GM13977 (cell line): ENCODE measurements around the gene RAC3.

Experiments
- DNase-seq: peaks from one replicate; pipeline ENCODE4 v3.0.0; 2012; ENCODE audit warnings: low spot score
- in situ Hi-C: fragments of 300-500 bp; cut with MboI; formaldehyde crosslinking; loops from one replicate; pipeline ENCODE4 v1.12.0; 2022; ENCODE audit warnings: low sequenced_read_pairs, low pct_unique_long_range_greater_than_20kb, mixed read lengths, inconsistent platforms; ENCODE audit not compliant: unreplicated experiment
- TF ChIP-seq, protein P1 (sequence below): IDR thresholded peaks from 2 replicates; pipeline ENCODE4 v1.5.1; 2012; ENCODE audit warnings: mild to moderate bottlenecking, control low read depth; ENCODE audit not compliant: insufficient read depth; ENCODE audit errors: extremely low read depth, missing control alignments

RAC3 gene

DNA sequence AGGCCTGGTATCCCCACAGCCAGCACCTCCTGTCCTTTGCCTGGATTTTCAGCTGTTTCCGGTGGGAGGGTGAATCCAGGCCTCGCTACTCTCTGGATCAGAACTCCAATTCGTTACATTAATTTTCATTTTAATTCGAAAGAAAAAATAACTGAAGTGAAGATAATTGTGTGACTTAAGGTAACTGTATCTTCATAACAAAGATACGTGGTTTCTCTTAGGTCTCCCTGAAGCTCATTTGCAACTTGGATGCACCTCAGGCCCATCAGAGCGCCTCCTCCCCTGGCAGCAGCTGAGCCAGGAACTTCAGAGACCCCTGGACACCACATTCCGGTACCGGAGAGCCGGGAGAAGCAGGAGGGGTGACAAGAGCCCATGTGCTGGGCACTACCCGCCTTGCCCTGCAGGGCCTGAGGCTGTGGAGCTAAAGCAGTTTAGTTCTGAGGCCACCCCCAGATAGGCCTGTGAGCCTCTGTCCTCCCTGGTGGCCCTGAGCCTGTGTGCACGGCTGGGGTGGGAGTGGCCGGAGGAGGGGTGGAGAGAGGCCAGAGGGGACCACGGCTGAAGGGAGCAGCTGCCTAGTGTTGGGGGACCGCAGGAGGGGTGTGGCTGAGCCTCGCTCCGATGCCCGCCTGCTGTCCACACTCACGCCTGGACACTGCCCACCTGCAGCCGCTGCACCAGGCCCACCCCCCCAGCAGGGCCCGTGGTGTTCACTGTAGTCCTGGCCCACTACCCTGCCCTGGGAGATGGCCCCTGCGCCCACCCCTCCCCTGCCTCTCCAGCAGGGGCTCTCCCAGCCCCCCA is 45.5 kb downstream of the RAC3 start:
- in situ Hi-C loops: no loop called here
- DNase-seq: no peak
- TF ChIP-seq, protein P1, sequence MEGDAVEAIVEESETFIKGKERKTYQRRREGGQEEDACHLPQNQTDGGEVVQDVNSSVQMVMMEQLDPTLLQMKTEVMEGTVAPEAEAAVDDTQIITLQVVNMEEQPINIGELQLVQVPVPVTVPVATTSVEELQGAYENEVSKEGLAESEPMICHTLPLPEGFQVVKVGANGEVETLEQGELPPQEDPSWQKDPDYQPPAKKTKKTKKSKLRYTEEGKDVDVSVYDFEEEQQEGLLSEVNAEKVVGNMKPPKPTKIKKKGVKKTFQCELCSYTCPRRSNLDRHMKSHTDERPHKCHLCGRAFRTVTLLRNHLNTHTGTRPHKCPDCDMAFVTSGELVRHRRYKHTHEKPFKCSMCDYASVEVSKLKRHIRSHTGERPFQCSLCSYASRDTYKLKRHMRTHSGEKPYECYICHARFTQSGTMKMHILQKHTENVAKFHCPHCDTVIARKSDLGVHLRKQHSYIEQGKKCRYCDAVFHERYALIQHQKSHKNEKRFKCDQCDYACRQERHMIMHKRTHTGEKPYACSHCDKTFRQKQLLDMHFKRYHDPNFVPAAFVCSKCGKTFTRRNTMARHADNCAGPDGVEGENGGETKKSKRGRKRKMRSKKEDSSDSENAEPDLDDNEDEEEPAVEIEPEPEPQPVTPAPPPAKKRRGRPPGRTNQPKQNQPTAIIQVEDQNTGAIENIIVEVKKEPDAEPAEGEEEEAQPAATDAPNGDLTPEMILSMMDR: no peak

DNA sequence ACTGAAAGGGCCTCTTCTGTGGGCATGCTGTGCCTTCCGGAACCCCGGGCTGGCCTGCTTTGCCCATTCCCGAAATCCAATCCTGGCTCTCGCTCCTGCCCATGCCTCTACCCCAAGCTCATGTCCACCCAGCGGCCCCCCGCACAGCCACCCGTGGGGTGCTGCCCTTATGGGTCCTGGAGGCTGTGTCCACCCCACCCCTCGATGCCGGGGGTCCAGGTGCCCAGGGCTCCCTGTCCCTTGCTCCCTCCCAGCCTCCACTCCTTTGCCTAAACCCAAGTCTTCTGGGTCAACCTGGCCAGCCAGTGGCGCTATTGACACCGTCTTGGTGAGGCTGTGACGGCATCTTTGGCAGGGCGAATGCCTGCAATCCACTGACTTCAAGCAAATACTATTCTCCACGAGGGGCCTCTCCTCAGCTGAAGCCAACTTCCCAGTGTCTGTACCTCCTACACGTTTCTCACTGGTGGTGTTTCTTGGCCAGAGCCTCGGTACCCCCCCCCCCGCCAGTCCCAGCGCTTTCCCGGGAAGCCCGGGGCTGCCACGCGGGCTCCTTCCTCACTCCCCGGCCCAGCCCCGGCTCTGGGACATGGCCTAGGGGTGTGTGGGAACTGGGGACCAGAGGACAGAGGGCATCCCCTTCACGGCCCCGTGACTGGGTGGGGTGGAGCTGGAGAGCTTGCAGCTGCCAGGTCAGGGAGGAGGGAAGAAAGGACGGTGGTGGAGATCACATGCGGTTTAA is 46.3 kb downstream of the RAC3 start:
- no peak for DNase-seq
- in situ Hi-C loops: no loop called here
- TF ChIP-seq, protein P1: no peak

DNA sequence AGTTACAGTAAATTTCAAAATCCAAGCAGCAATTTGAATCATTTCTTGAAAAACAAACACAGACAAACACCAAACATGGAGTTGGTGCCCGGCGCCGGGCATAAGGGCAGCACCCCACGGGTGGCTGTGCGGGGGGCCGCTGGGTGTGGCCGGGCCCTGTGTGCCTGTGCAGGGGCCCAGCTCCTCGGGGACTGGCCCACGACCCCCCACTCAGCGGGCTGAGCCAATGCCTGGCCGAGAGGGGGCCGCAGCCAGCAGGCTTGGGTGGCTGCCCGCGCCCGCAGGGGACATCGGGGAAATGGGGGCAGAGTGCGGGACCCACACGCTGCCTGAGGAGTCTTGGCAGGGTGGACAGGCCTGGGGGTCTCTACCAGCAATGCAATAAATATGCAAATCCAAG is 47.0 kb downstream of the RAC3 start:
- no peak for DNase-seq
- TF ChIP-seq, protein P1: no peak
- in situ Hi-C loops: no loop called here

GRCh38 chr17:82079001-82079677 is 47.7 kb downstream of the RAC3 start:
- TF ChIP-seq, protein P1: no peak
- no peak for DNase-seq
- in situ Hi-C loops: no loop called here

DNA sequence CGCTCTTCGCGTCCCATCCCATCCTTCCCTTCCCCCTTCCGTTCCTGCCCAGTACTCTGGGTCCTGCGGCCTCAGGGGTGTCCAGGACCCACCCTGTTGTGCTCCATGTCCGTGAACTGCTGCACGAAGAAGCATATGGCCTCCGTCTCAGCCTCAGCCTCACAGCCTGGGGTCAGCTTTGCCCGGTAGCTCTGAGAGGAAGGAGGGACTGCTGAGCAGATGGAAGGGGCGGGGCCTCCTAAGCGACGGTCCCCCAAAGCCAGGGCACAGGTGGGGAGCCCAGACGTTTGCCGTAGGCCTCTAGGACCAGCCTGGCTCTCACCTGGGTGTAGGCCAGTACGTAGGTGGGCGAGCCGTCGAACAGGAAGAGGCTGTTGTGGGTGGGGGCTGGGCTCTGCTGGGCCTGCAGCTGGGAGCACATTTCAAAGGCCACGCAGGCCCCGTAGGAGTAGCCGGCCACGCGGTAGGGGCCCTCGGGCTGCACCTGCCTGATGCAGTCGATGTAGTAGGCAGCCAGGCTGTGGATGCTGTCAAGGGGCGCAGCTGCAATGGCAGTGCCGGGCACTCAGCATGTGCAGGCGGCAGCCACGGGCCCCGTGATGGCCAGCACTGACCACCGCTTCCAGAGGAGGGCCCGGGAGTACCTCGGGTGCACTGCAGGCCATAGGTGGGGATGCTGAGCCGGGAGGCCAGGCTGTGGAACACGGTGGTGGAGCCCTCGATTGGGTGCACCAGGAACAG is 48.7 kb downstream of the RAC3 start:
- in situ Hi-C loops: no loop called here
- no peak for DNase-seq

More for the DNA sequence above, 48.7 kb downstream of the RAC3 start:
- TF ChIP-seq, protein P1: no peak
